Measurements from ENCODE around the gene C15orf62.

Gene C15orf62

DNA sequence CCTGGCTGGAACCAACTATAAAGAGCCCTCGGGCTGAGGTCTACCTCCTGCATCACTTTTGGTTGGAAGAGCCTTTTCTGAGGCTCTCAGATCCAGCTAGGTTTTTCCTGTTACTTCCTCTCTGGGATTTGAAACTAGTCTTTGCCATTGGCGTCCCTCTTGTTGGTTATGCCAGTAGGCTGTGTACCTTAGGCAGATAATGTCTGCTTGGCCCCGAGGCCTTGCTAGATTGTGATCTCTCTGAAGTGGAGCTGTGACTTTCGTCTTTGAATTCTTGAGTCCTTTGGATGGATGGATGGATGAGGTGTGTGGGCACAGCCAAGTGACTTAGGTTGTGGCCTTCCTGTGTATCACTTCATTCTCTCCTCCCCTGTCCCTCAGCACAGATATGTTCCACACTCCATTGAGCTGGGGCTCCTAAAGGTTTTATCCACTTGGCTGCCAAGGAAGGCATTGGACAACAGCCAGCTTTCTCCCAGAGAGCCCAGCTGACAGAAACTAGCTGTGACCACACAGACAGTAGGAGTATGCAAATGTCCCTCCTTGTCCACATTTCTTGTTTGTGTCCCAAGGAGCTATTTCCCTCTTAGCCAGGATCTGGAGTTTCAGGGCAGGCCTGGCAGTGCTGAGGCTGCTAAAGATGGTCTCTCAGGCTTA, 45.4 kb downstream of the C15orf62 start:
- DNase-seq (ENCODE audit: low spot score) = no peak

DNA sequence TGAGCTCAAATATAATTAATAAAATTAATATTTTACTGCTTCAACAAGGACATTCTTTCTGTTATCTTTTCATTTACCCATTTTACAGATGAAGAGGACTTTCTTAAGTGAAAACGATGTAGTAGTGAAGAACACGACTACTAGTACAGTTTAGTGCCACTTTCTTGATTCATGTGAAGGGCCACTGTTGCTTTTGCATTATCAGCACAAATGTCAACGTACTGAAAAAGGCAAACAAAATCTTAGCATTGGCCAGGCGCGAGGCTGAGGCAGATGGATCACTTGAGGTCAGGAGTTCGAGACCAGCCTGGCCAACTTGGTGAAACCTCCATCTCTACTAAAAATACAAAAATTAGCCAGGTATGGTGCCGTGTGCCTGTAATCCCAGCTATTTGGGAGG, 49.3 kb downstream of the C15orf62 start:
- no peak for DNase-seq (ENCODE audit: low spot score)

DNA sequence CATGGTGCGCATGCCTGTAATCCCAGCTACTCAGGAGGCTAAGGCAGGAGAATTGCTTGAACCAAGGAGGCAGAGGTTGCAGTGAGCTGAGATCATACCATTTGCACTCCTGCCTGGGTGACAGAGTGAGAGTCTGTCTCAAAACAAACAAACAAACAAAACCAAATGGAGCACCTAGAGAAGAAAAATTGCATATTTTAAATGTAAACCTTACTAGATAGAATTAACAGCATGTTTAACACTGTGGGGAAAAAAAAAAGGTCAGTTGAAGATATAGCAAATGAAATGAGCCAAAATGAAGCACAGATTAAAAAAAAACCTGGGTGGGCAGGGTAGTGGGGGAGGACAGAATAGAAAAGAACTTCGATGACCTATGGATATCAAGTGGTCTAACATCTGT, 51.4 kb downstream of the C15orf62 start:
- no peak for DNase-seq (ENCODE audit: low spot score)

Measured in putamen (tissue), 1 donor.